Activated CD4-positive, alpha-beta memory T cell treated with anti-CD3 and anti-CD28 coated beads, Interleukin-2, amount 10 ng/mL, durations not matched to agents 7 days and 5 days (primary cell): ENCODE results near the gene P2RX7. TPM values are rescaled to one million over a fixed set of nuclear protein-coding genes. Genes with fewer than 3 reads are reported as not detected.
A peak's percentile ranks its signal among the peaks of the same experiment; 100 is the strongest.

Experiments
- CTCF ChIA-PET: fragments of 350-600 bp; sonication (Branson Sonifier 250); formaldehyde crosslinking; loops from one replicate; lab custom pipeline; 2021; ENCODE audit warnings: antibody characterized with exemption, inconsistent platforms; lab: Charles Lee
- POLR2A ChIA-PET: fragments of 350-600 bp; sonication (Branson Sonifier 250); formaldehyde crosslinking; loops from one replicate; lab custom pipeline; 2021; ENCODE audit warnings: antibody characterized with exemption; lab: Charles Lee
- DNase-seq: peaks from one replicate; pipeline ENCODE4 v3.0.0-alpha.2; 2020
- H3K27ac Mint-ChIP-seq: one replicate; pipeline ENCODE4 v1.8.0; 2021; ENCODE audit warnings: mild to moderate bottlenecking, mixed read lengths
- H3K27me3 Mint-ChIP-seq: one replicate; pipeline ENCODE4 v1.8.0; 2021; ENCODE audit warnings: mixed read lengths
- H3K36me3 Mint-ChIP-seq: one replicate; pipeline ENCODE4 v1.8.0; 2021; ENCODE audit warnings: low read depth, mixed read lengths
- H3K4me1 Mint-ChIP-seq: one replicate; pipeline ENCODE4 v1.8.0; 2021; ENCODE audit warnings: mixed read lengths
- H3K4me3 Mint-ChIP-seq: one replicate; pipeline ENCODE4 v1.8.0; 2021; ENCODE audit warnings: mild to moderate bottlenecking, mixed read lengths
- H3K9me3 Mint-ChIP-seq: one replicate; pipeline ENCODE4 v1.8.0; 2021; ENCODE audit warnings: mixed read lengths
- total RNA-seq, 2 experiments: library from RNA; stranded (reverse); gene quantifications; one replicate each; pipeline ENCODE4 v1.2.3, GENCODE V29; 2021

The P2RX7 gene
- 10 to 100 TPM; 47.0 to 49.1 TPM for total RNA-seq

- ChIA-PET POLR2A (interaction anchor here (0.6 to 3.1 kb wide), 11 partner anchors 12 to 932 kb away, joined by 3 to 19 read pairs (median 4); partner anchors contain the start of genes RNF34, RNU4-2 and RPLP0), CTCF (interaction anchor here (0.6 to 1.3 kb wide), 4 partner anchors 11 to 841 kb away, joined by 3 to 4 read pairs (median 3); partner anchors contain the start of gene RNU4-2)
- Mint-ChIP-seq H3K4me1 (peaks cover 81% of the 10 kb centered on the region), H3K9me3 (peaks cover 2% of the 10 kb centered on the region), H3K4me3 (peak within 1 kb of the TSS; percentile 78), H3K36me3 (peaks cover 38% of the 10 kb centered on the region), H3K27ac (peak within 1 kb of the TSS; percentile 82), H3K27me3 (no peaks in the 10 kb centered on the region)
- DNase-seq = peak; percentile 68
These were observed at the start of gene P2RX7 for GRCh38 chr12:121132601-121133481. Gene P2RX7 (plus strand): TSS chr12:121132876. CDS start chr12:121132971, 95 bp downstream.

- no peak for DNase-seq
- H3K27ac Mint-ChIP-seq = no peak overlapping the region
- H3K4me1 Mint-ChIP-seq = peaks cover 11% of the 10 kb centered on the region
- ChIA-PET CTCF (interaction anchor here (1.4 kb wide), 1 partner anchor 24 kb away, joined by 3 read pairs; no protein-coding TSS in a partner anchor), POLR2A (no interaction called here)
- no peak overlapping the region for H3K4me3 Mint-ChIP-seq
- H3K27me3 Mint-ChIP-seq = peaks cover 4% of the 10 kb centered on the region
- no peaks in the 10 kb centered on the region for H3K9me3 Mint-ChIP-seq
- H3K36me3 Mint-ChIP-seq = no peaks in the 10 kb centered on the region
These were observed 48.4 kb upstream of the P2RX7 start for GRCh38 chr12:121084229-121084628.

- Mint-ChIP-seq H3K36me3 (no peaks in the 10 kb centered on the region), H3K9me3 (no peaks in the 10 kb centered on the region), H3K4me3 (no peak overlapping the region), H3K4me1 (peaks cover 11% of the 10 kb centered on the region), H3K27me3 (peaks cover 4% of the 10 kb centered on the region), H3K27ac (no peak overlapping the region)
- ChIA-PET CTCF (interaction anchor here (1.1 to 1.4 kb wide), 2 partner anchors 23 to 25 kb away, joined by 3 read pairs; no protein-coding TSS in a partner anchor), POLR2A (no interaction called here)
- DNase-seq = no peak
These were observed 47.6 kb upstream of the P2RX7 start for GRCh38 chr12:121085069-121085468.

- no peaks in the 10 kb centered on the region for H3K36me3 Mint-ChIP-seq
- H3K27ac Mint-ChIP-seq = no peak overlapping the region
- H3K27me3 Mint-ChIP-seq = peaks cover 4% of the 10 kb centered on the region
- no peak for DNase-seq
- no peaks in the 10 kb centered on the region for H3K9me3 Mint-ChIP-seq
- ChIA-PET POLR2A (interaction anchor here (1.7 kb wide), 1 partner anchor 26 kb away, joined by 7 read pairs; no protein-coding TSS in a partner anchor), CTCF (interaction anchor here (1.1 to 1.4 kb wide), 3 partner anchors 24 to 26 kb away, joined by 3 to 4 read pairs (median 3); no protein-coding TSS in a partner anchor)
- H3K4me1 Mint-ChIP-seq = peaks cover 11% of the 10 kb centered on the region
- no peak overlapping the region for H3K4me3 Mint-ChIP-seq
These were observed 46.9 kb upstream of the P2RX7 start for GRCh38 chr12:121085506-121086353.

- Mint-ChIP-seq H3K27me3 (peaks cover 4% of the 10 kb centered on the region), H3K4me1 (peaks cover 14% of the 10 kb centered on the region), H3K27ac (no peak overlapping the region), H3K36me3 (no peaks in the 10 kb centered on the region), H3K4me3 (no peak overlapping the region), H3K9me3 (no peaks in the 10 kb centered on the region)
- DNase-seq = no peak
- ChIA-PET POLR2A (interaction anchor here (0.8 to 1.7 kb wide), 2 partner anchors 27 to 43 kb away, joined by 4 to 7 read pairs; no protein-coding TSS in a partner anchor), CTCF (interaction anchor here (1.4 kb wide), 1 partner anchor 27 kb away, joined by 4 read pairs; no protein-coding TSS in a partner anchor)
These were observed 45.8 kb upstream of the P2RX7 start for GRCh38 chr12:121086781-121087295.

GRCh38 chr12:121087467-121088194 is 45.0 kb upstream of the P2RX7 start:
- no peak for DNase-seq
- POLR2A ChIA-PET = interaction anchor here (0.8 kb wide), 1 partner anchor 42 kb away, joined by 4 read pairs; no protein-coding TSS in a partner anchor
- no peak overlapping the region for H3K4me3 Mint-ChIP-seq

GRCh38 chr12:121088195-121088585 is 44.5 kb upstream of the P2RX7 start:
- H3K27ac Mint-ChIP-seq = no peak overlapping the region

More at GRCh38 chr12:121087467-121088194, 45.0 kb upstream of the P2RX7 start:
- H3K9me3 Mint-ChIP-seq = no peaks in the 10 kb centered on the region
- no peak overlapping the region for H3K27ac Mint-ChIP-seq
- CTCF ChIA-PET = no interaction called here
- H3K36me3 Mint-ChIP-seq = no peaks in the 10 kb centered on the region
- no peaks in the 10 kb centered on the region for H3K27me3 Mint-ChIP-seq
- H3K4me1 Mint-ChIP-seq = peaks cover 22% of the 10 kb centered on the region

GRCh38 chr12:121089031-121089812 is 43.5 kb upstream of the P2RX7 start:
- POLR2A ChIA-PET = no interaction called here
- CTCF ChIA-PET = no interaction called here
- H3K27ac Mint-ChIP-seq = no peak overlapping the region
- no peak for DNase-seq
- no peaks in the 10 kb centered on the region for H3K27me3 Mint-ChIP-seq
- no peaks in the 10 kb centered on the region for H3K9me3 Mint-ChIP-seq
- H3K4me3 Mint-ChIP-seq = no peak overlapping the region
- H3K4me1 Mint-ChIP-seq = peaks cover 34% of the 10 kb centered on the region
- H3K36me3 Mint-ChIP-seq = peaks cover 6% of the 10 kb centered on the region

More at GRCh38 chr12:121088195-121088585, 44.5 kb upstream of the P2RX7 start:
- ChIA-PET POLR2A (no interaction called here), CTCF (no interaction called here)
- Mint-ChIP-seq H3K36me3 (peaks cover 5% of the 10 kb centered on the region), H3K4me1 (peaks cover 27% of the 10 kb centered on the region), H3K4me3 (no peak overlapping the region), H3K9me3 (no peaks in the 10 kb centered on the region), H3K27me3 (no peaks in the 10 kb centered on the region)
- DNase-seq = no peak

GRCh38 chr12:121089813-121090430 is 42.8 kb upstream of the P2RX7 start:
- Mint-ChIP-seq H3K4me1 (peaks cover 38% of the 10 kb centered on the region), H3K4me3 (no peak overlapping the region), H3K9me3 (no peaks in the 10 kb centered on the region), H3K27ac (no peak overlapping the region), H3K27me3 (peaks cover under 1% of the 10 kb centered on the region), H3K36me3 (peaks cover 6% of the 10 kb centered on the region)
- DNase-seq = no peak
- POLR2A ChIA-PET = no interaction called here
- CTCF ChIA-PET = no interaction called here

- Mint-ChIP-seq H3K4me3 (no peak overlapping the region), H3K27ac (no peak overlapping the region)
These were observed 41.8 kb upstream of the P2RX7 start for GRCh38 chr12:121090586-121091514.

More at GRCh38 chr12:121090586-121091514, 41.8 kb upstream of the P2RX7 start:
- Mint-ChIP-seq H3K9me3 (no peaks in the 10 kb centered on the region), H3K4me1 (peaks cover 47% of the 10 kb centered on the region), H3K27me3 (peaks cover 5% of the 10 kb centered on the region), H3K36me3 (peaks cover 6% of the 10 kb centered on the region)
- POLR2A ChIA-PET = no interaction called here
- CTCF ChIA-PET = no interaction called here
- DNase-seq = no peak
